GM18517 (cell line): Measurements from ENCODE around the gene PTGDR2.
"Not testable (repeated sequence)": the region's sequence is repeated elsewhere in the genome, so short reads cannot be mapped to it uniquely, and the experiment has no call there.

Experiments
- ATAC-seq: cut with Tn5 transposase; IDR thresholded peaks from one replicate; pipeline ENCODE4 v1.9.1; 2021; ENCODE audit warnings: mild to moderate bottlenecking, moderate library complexity; ENCODE audit not compliant: unreplicated experiment

PTGDR2 gene

DNA sequence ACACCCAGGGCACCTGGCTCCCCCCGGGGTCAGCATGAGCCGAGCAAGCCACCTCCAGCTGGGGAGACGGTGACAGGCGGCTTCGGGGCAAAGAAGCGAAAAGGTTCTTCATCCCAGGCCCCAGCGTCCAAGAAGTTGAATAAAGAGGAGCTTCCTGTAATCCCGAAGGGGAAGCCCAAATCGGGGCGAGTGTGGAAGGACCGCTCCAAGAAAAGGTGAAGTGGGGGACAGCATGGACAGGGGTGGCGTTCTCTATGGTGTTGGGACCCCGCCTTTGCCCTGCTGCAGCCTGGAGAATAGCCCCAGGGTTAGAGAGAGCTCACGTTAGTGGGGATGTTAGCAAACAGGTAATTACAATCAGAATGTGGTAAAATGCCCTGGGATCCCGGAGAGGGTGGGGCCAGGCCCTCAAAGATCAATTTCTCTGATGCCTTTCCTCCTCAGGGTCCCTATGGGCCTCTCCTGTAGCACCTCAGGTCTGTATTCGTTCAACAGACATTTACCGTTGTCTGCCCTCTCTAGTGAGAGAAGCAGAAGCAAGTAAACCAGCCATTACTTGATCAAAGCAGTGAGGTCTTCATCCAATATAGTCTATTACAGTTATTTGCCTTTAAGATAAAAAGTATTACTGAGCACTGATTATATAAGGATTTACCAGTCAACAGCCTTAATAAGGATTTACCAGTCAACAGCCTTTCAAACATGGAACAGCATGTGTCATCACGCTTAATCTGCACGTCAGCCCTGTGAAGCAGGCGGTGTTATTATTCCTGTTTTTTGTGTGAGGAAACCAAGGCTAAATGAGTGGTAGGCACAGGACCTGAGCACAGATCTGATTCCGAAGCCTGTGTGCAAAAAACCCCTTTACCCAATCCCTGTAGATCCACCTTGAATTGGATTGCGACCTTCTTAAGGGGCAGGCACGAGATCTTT is 12.8 kb downstream of the PTGDR2 start:
- ATAC-seq, result no peak

DNA sequence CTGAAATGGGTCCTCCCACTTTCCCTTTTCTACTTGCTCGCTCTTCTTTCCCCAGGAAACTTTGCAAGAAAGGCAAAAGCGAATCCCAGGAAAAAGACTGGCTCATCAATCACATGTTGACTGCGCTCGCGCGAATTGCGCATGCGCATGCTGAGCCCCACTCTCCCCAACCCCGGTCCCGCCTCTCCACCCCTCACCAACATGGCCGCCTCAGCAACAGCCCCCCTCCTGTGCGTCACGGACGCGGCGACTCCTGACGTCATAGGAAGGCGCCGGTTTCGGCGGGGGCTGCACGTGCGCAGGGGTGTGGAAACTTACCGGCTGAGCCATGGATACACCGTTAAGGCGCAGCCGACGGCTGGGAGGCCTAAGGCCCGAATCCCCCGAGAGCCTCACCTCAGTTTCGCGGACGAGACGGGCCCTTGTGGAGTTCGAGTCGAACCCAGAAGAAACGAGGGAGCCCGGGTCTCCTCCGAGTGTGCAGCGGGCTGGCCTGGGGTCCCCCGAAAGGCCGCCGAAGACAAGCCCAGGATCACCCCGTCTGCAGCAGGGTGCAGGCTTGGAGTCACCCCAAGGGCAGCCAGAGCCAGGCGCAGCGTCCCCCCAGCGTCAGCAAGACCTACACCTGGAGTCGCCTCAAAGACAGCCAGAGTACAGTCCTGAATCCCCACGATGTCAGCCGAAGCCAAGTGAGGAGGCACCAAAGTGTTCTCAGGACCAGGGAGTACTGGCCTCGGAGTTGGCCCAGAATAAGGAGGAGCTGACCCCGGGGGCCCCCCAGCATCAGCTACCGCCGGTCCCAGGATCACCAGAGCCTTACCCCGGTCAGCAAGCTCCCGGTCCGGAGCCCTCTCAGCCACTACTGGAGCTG is 13.7 kb downstream of the PTGDR2 start, which contains the start of gene CCDC86:
TSS of gene CCDC86 (plus strand) at position 317 of the 871 bp plus-strand sequence. CDS start at position 329, 12 bp downstream.
- ATAC-seq, result peak; percentile 61

DNA sequence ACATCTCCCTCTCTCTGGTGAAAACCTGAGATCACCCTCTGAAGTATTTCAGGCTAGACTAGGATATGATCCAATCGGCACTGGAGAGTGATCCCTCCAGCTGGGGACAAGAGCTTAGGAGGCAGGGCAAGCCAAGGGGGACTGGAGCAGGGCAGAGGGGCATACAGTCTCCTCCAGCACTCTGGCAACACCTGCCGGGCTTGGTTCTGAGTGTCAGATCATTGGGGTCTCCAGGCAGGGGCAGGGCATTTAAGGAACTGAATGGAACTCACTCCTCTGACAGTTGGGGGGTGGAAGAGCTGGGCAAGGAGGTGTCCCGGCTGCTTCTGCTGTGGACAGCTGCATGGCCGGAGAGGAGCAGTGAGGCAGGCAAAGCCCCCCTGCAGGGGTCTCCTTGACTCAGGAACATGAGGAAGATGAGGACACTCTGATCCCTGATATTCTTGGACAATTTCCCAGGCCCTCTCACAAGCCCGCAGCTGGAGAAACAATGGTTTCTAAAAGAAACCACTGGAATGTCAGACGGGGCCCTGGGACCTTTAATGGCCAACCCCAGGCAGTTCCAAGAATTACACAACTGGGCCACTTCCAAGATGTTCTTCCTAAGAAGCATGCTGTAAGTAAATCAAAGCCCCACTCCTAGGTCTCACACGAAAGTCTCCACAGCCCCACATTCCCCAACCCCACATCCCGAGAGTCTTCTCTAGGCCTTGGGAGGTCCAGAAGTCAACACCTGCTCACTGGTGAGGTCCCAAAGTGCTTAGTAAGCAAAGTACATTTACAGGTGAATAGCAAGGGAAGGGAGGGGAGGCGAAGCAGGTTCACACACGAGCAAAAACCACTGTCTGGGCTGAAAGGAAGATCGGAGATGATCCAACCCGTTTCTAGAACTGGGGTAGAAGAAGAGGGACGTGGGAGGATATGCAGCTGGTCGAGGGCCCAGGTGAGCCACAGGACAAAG is 15.0 kb downstream of the PTGDR2 start:
- ATAC-seq, result no peak

DNA sequence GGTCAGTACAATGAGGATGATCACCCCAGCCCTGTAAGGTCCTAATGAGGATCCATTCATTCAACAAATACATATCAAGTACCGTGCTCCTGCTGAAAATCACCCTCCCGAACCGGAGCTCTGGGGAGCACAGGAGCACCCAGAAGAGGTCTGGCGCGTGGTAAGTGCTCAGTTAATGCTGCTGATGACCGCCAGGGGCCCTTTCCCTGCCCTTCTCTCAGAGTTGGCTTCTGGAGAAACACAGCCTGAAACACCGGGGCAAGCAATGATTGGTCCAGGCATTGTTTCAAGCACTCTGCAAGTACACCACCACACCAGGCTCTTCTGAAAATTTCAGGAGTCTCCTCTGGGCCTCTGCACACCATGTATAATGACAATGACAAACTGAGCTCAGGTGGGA is 17.6 kb downstream of the PTGDR2 start:
- no peak for ATAC-seq

DNA sequence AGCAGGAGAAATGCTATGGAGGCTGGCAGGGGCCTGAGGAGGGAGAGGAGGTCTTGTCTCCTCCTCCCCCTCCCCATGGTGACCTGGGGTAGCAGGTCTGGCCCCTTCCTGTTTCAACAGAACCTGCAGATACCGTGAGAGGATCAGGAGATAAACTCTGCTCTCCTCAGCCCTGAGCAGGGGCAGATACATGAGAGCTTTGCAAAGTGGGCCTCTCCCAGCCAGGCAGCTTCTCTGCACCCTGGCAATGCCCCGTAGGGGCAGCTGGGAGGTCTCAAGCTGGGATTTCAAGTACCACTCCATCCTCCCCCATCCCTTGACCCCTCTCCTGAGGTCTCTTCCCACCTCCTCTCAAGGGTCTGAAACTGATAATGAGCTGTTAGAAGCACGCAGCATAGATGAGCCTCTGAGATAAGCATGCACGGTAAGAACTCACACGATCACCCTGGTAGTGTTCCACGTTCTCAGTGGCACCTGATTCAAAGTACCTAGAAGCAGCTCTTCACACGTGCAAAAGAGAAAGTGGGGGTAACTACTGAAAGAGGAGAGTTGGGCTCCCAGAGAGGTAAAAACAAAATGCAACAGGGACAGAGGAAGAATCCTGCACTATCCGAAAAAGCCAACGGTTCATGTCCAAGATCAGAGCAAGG is 18.8 kb downstream of the PTGDR2 start:
- ATAC-seq, result no peak

DNA sequence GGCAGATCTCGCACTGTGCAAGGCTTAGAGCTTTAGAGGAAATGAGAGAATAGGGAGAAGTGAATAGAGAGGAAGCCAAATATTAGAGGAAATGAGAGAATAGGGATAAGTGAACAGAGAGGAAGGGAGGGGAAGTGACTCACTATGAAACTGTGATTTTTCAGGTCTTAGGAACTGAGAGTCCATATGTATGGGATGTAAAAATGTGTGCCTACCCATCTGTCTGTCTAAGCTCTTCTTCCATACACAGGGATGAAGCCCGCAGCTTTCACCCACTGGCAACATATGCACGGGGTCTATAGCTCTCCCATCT is 20.3 kb downstream of the PTGDR2 start:
- no peak for ATAC-seq

DNA sequence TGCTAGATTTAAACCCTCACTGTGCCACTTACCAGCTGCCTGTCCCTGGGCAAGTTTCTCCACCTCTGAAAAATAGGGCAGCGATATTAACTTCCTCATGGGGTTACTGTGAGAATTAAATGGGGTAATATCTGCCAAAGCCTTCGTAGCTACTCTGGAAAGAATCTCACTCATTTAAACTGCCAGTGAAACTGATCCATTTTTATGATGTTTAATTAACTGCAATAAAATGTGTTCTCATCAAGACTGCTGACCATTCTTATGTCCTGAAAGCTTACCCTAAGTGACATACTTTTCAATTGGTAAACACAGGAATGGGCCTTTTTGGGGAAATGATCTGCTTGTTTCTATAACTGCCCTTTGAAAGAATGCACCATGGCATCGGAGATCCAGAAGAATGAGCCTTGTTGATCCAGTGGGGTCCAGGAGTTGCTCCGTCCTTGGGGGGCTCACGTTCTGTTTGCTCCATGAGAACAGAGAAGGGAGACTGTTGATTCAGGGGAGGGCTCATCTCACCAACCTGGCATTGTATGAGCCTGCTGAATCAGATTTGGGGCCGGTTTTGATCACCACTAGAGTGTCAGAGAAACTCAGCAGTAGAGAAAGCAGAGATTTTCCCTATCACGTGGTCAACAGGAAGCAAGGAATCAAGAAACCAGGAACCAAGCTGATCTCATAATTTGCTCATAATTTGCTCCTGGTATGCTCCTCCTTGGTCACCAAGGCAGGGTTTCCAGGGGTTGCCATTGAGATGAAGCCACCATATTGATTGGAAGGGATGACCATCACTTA is 20.8 kb downstream of the PTGDR2 start:
- ATAC-seq, result no peak

DNA sequence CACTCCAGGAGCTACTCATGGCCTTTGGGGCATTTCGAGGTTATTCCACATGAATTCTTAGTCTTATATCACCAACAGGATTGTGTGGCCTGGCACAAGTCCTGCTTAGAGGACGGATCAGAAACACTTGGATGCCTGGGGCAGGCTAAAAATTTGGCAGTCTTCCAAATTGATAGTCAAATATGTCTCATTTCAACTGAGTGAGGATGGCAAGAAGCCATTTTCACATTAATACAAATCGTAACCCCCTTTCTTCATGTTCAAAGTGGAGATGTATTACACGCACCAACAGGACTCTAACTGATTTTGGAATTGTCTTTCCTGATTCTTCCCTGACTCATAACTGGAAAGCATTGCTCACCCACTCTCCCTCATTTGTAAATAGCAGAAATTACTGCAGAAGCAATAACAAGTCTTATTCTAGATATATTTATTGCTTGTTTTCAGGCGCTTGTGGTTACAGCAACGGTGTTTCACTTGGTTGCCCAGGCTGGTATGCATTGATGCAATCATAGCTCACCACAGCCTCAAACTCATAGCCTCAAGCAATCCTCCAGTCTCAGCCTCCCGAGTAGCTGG is 24.2 kb downstream of the PTGDR2 start:
- ATAC-seq, result no peak

DNA sequence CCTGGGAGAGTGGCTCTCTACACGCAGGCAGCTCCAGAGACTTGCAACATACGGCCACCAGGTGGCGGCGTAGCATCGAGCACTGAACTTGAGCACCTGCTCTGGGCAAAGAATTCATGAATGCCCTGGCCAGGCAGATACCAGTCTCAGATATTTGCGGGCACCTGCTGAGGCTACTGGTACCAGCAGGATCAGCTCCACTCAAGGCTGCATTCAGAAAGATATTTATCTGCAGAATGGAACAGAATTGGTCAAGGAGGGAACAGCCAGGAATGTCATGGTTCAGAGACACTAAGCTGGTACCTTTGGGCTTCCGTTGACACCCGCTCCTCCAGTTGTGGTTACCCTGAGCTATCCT is 24.6 kb downstream of the PTGDR2 start:
- peak; percentile 74 for ATAC-seq

DNA sequence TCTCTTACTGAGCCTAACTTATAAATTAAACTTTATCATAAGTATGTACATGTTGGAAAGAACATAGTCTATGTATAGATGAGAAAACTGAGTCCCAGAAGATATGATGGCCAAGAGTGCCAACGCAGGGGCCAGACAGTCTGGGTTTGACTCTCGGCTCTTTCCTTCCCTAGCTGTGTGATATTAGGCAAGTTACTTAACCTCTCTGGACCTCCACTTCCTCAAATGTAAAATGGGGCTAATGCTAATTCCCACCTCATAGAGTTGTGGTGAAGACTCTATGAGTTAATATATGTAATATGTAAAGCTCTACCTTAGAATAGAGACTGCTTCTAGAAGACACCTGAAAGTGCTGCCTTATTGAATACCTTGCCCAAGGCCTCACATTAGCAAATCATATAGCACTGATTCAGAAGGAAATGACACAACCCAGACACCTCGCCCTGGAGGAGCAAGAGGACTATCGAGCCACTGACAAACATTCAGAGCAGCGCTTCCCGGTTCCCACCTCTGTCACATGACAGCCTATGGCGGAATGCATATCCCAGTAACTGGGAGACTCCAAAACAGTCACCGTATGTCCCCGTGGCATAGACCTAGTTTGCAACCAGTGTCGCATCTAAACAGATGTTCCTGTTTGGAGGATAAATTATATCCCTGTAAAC is 25.1 kb downstream of the PTGDR2 start:
- peak; percentile 50 for ATAC-seq

DNA sequence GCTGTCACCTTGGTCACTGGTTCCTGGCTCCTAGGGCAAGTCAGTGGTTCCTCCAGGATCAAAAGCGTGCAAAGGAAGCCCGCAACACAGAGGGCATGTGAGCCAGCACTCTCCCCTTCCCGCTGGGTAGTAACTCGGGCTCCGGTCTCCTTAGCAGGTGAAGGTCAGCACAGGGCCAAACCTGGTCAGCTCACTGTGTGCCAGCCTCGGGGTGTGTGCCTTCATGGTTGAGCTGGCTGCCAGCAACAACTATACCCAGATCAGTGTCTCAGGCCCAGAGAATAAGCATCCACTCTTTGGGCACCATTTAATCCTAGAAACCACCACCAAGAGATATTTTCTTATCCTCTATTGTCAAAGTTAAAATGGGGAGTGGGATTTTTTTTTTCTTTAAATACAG is 30.0 kb downstream of the PTGDR2 start:
- ATAC-seq, result no peak

DNA sequence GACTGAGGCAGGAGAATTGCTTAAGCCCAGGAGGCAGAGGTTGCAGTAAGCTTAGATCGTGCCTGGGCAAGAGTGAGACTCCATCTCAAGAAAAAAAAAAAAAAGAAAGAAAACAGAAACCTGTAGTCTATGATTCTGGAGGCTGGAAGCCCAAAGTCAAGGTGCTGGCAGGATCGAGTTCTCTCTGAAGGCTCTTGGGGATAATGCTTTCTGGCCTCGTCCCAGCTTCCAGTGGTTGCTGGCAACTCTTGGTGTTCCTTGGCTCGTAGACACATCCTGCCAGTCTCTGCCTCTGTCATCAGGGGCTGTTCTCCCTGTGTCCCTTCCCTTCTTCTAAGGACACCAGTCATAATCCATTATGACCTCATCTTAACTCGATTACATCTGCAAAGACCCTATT is 30.6 kb downstream of the PTGDR2 start:
- no peak for ATAC-seq

DNA sequence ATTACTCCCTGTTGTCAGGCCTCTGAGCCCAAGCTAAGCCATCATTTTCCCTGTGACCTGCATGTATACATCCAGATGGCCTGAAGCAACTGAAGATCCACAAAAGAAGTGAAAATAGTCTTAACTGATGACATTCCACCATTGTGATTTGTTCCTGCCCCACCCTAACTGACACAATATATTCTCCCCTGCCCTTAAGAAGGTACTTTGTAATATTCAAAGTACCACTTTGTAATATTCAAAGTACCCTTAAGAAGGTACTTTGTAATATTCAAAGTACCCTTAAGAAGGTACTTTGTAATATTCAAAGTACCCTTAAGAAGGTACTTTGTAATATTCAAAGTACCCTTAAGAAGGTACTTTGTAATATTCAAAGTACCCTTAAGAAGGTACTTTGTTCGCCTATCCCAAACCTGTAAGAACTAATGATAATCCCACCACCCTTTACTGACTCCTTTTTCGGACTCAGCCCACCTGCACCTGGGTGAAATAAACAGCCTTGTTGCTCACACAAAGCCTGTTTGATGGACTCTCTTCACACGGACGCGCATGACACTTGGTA is 31.9 kb downstream of the PTGDR2 start:
- ATAC-seq, result not testable (repeated sequence)

DNA sequence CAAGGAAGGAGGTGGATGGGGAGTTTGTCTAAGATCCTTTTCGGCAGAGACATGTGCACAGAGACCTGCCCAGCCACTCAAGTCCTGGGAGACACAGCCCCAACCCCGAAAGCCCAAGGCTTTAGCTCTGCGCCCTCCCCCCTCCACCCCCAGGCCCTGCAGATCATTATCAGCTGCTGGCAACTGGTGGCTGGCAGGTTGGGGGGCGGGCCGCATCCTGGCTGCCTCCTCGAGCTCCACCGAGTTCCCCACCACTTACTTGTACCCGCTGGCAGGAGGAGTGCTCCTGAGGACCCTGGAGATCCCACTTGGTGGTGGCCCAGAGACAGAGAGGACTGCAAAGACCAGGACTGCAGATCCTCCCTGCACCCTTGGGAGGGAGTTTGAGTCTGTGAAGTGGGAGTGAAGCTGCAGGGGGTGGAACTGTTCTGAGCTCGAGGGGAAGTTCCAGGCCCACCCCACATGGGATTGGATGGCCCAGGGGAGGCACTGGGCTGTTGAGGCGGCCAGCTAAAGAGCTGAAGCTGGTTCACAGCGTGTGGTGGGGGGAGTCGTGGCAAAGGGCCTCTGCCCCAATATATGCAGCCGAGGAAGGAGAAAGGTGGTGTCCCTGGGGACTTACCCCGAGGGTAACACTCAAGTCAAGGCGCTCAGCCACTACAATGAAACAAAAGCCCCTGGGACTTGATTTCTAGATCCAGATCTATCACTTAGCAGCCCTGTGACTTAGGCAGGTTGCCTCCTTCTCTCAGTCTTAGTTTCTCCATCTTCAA is 33.7 kb downstream of the PTGDR2 start:
- ATAC-seq, result no peak

DNA sequence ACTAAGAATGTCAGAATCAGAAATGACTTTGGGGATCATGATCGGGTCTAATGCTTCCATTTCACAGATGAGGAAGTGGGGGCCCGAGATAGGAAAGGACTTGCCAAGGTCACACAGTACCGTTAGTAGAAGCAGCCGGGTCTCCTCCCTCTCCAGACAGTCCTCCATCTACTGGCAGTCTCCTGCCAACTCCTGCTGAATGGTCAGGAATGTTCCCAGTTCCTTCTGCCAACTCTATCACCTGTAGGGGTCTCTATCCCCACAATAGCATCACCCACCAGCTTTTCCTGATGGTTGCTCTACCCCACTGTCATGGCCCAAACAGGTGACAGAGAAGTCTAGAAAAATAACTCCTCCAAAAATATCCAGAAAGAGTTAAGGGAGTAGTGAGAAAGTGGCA is 37.7 kb downstream of the PTGDR2 start:
- no peak for ATAC-seq

DNA sequence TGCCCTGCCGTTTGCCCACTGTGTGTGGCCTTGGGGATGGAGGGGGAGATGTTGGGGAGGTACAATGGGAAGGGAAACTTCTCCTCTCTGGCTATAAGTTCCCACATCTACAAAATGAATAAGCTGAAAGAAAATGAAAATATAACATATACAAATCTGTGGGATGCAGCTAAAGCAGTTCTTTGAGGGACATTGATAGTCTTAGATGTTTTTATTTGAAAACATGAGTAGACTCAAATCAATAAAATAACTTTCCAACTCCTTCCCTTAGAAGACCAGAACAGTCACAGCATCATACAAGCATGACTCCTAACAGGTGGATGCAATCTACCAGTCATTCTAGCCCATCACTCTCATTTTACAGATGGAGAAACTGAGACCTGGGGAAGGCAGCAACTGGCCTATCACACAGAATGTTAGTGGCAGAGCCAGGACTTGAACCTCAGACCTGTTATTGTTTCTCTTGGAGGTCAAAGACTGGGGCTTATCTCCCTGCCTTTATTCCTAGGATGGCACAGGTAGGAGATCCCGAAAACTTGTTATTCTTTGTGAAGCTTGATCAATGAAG is 39.1 kb downstream of the PTGDR2 start:
- ATAC-seq, result no peak

DNA sequence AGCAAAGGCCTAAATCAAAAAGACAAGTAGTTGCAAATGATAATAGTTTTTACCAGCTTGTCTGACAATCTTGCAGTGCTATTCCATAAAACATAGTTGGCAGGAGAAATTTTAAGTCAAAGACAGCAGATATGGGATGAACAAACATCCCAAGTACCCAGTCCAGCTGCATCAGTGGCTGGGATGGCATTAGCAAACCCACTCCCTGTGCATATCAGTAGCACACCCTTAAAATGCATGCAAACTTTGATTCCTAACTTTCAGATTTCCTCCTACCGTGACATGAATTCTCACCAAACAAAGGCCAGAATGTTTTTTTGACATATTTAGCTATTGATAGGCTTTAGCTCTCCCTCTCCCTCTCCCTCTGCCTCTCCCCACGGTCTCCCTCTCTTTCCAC is 41.6 kb downstream of the PTGDR2 start:
- no peak for ATAC-seq
